GM12873 (cell line): ENCODE data around the gene FAIM2.

Experiments
- CTCF ChIP-seq: IDR thresholded peaks from 2 replicates; pipeline ENCODE4 v1.5.1; 2012; ENCODE audit warnings: low read depth, mild to moderate bottlenecking, moderate library complexity, low read length, control low read depth; ENCODE audit not compliant: insufficient read depth; ENCODE audit errors: missing control alignments

FAIM2 gene

GRCh38 chr12:49912345-49913255, 8.9 kb upstream of the FAIM2 start:
- no peak for TF ChIP-seq CTCF

GRCh38 chr12:49911213-49911605, 7.5 kb upstream of the FAIM2 start:
- TF ChIP-seq CTCF: no peak

GRCh38 chr12:49910331-49911212, 6.9 kb upstream of the FAIM2 start:
- TF ChIP-seq CTCF: no peak

- TF ChIP-seq CTCF: no peak
Observed at GRCh38 chr12:49909826-49910225, 6.1 kb upstream of the FAIM2 start.

GRCh38 chr12:49909356-49909755, 5.7 kb upstream of the FAIM2 start:
- TF ChIP-seq CTCF: no peak

- no peak for TF ChIP-seq CTCF
Observed at GRCh38 chr12:49907352-49907751, 3.7 kb upstream of the FAIM2 start.

- TF ChIP-seq CTCF: no peak
Observed at GRCh38 chr12:49905718-49906314, 2.1 kb upstream of the FAIM2 start.
